ENCODE data around the gene ENPEP.

Gene ENPEP

GRCh38 chr4:110487873-110488272 is 11.9 kb downstream of the ENPEP start:
- no peak overlapping the region for H3K27ac ChIP-seq

GRCh38 chr4:110489901-110490508 is 14.1 kb downstream of the ENPEP start:
- TF ChIP-seq ZFX (IDR thresholded peaks at IDR 0.05) = no peak
- no peak for TF ChIP-seq CTCF (conservative IDR thresholded peaks at IDR 0.05)
- no peak overlapping the region for H3K27ac ChIP-seq

More at GRCh38 chr4:110487873-110488272, 11.9 kb downstream of the ENPEP start:
- no peak for TF ChIP-seq CTCF (conservative IDR thresholded peaks at IDR 0.05)
- TF ChIP-seq ZFX (IDR thresholded peaks at IDR 0.05) = no peak

- no peak overlapping the region for H3K27ac ChIP-seq
- TF ChIP-seq ZFX (IDR thresholded peaks at IDR 0.05) = no peak
These were observed 16.6 kb downstream of the ENPEP start for GRCh38 chr4:110492522-110492921.

GRCh38 chr4:110493520-110493919 is 17.6 kb downstream of the ENPEP start:
- TF ChIP-seq ZFX (IDR thresholded peaks at IDR 0.05) (no peak), CTCF (conservative IDR thresholded peaks at IDR 0.05) (no peak)
- H3K27ac ChIP-seq = no peak overlapping the region

DNA sequence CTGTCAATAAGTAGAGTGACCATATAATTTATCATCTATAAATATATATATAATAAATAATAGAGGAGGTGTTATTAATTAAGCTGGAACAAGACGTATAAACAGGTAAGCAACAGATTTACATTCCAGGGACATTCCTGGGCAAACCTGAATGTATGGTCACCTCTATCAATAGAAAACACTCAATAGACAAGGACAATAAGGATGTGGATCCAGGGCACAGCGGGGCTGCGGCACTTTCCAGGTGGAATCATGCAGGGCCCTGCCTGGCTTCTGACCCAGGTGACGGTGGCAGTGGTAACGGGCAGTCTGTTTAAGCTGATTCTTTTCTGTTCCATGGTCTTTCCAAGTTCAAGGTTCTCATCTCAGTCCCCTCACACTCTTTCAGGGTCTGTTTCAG is 22.5 kb downstream of the ENPEP start:
- TF ChIP-seq ZFX (IDR thresholded peaks at IDR 0.05) = no peak
- no peak for TF ChIP-seq CTCF (conservative IDR thresholded peaks at IDR 0.05)
- no peak overlapping the region for H3K27ac ChIP-seq

DNA sequence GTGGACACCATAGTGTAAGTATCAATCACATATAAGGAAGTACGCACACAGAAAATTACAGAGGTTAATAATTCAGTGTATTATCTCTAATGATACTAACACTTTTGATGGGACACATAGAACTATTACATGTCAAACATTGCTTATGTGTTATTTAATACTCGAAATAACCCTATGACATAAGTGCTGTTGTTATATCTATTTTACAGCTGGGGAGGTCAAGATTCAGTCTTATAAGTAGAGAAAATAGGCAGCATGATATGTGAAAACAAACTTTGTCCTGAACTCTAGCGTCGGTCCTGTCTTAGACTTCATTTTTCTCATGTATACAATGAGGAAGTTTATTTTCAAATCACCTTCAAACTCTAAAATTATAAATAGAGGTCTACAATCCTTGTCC is 23.2 kb downstream of the ENPEP start:
- H3K27ac ChIP-seq = no peak overlapping the region
- TF ChIP-seq CTCF (conservative IDR thresholded peaks at IDR 0.05) (no peak), ZFX (IDR thresholded peaks at IDR 0.05) (no peak)

DNA sequence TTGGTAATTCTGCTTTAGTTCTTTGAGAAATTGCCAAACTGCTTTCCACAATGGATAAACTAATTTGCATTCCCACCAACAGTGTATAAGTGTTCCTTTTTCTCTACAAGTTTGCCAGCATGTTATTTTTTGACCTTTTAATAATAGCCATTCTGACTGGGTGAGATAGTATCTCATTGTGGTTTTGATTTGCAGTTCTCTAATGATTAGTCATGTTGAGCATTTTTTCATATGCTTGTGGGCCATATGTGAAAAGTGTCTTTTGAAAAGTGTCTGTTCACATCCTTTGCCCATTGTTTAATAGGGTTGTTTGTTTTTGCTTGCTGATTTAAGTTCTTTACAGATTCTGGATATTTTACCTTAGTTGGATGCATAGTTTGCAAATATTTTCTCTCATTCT is 25.9 kb downstream of the ENPEP start:
- no peak overlapping the region for H3K27ac ChIP-seq
- TF ChIP-seq CTCF (conservative IDR thresholded peaks at IDR 0.05) (no peak), ZFX (IDR thresholded peaks at IDR 0.05) (no peak)

All from C4-2B (cell line).